Measurements from ENCODE around the gene SLIT3. TPM values are rescaled to one million over a fixed set of nuclear protein-coding genes. Genes with fewer than 3 reads are reported as not detected.
A peak's percentile ranks its signal among the peaks of the same experiment; 100 is the strongest.

SLIT3 gene
- total RNA-seq, 1 donor from 2014 or later = 0.22 TPM

DNA sequence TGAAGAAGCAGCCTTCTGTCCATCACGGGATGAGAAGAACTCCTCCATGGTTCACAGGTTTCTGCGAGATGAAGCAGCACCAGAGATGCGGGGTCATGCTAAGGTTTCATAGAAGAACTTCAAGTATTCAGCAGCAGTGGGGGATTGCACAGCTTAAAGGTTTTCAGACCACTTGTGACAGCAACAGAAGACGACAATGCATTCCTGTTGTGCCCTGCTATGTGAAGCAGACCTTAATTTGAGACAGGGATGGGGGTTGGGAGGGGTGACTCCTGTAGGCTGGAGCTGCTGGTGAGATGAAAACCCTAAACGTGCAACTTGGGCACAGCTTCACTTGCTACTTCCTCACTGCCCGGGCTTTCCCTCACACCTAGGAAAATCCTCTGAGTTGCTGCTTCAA lies 256.0 kb downstream of the SLIT3 start:
- H3K9me3 Mint-ChIP-seq = no peaks in the 10 kb centered on the region

DNA sequence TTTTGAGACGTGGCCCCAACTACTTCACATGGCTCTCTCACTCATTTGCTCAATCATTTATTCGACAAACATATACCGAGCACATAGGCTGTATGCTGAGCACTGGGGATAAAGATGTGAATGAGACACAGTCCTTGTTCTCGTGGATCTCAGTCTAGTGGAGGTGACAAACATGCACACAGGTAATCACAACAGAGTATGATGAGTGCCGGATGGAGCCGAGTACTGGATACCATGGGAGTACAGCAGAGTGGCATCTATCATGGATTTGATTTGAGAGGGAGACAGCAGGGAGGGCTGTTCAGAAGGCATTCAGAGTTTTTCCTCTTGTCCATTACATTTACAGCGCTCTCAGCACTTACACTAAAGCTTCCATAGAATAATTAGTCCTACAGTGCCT lies 259.8 kb downstream of the SLIT3 start:
- Histone ChIP-seq H2AFZ (replicated peaks) (no peak overlapping the region), H3K4me3 (no peak overlapping the region), H4K20me1 (ENCODE audit: low read depth) (no peaks in the 10 kb centered on the region), H3K9ac (no peak overlapping the region), H3K4me1 (peaks cover 29% of the 10 kb centered on the region), H3K27ac (no peak overlapping the region), H3K27me3 (no peaks in the 10 kb centered on the region), H3K36me3 (no peaks in the 10 kb centered on the region), H3K79me2 (ENCODE audit: low read depth) (no peaks in the 10 kb centered on the region), H3K4me2 (no peak overlapping the region), H3F3A (ENCODE audit: low read depth) (peaks cover 16% of the 10 kb centered on the region), H3K9me3 (ENCODE audit: low read depth) (no peaks in the 10 kb centered on the region)
- DNase-seq (ENCODE audit: low spot score) = no peak
- no peaks in the 10 kb centered on the region for H3K27me3 Mint-ChIP-seq (ENCODE audit: insufficient read depth, low read depth)
- peaks cover 1% of the 10 kb centered on the region for H3K36me3 Mint-ChIP-seq
- H3K9me3 Mint-ChIP-seq = no peaks in the 10 kb centered on the region
- TF ChIP-seq EZH2phosphoT487 (IDR thresholded peaks at IDR 0.05) (no peak), EZH2 (IDR thresholded peaks at IDR 0.05) (no peak)
- TF ChIP-seq, protein P1, sequence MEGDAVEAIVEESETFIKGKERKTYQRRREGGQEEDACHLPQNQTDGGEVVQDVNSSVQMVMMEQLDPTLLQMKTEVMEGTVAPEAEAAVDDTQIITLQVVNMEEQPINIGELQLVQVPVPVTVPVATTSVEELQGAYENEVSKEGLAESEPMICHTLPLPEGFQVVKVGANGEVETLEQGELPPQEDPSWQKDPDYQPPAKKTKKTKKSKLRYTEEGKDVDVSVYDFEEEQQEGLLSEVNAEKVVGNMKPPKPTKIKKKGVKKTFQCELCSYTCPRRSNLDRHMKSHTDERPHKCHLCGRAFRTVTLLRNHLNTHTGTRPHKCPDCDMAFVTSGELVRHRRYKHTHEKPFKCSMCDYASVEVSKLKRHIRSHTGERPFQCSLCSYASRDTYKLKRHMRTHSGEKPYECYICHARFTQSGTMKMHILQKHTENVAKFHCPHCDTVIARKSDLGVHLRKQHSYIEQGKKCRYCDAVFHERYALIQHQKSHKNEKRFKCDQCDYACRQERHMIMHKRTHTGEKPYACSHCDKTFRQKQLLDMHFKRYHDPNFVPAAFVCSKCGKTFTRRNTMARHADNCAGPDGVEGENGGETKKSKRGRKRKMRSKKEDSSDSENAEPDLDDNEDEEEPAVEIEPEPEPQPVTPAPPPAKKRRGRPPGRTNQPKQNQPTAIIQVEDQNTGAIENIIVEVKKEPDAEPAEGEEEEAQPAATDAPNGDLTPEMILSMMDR (IDR thresholded peaks at IDR 0.05) = no peak
- no peak overlapping the region for H3K27ac Mint-ChIP-seq
- no peak overlapping the region for H3K4me3 Mint-ChIP-seq
- H3K4me1 Mint-ChIP-seq = peaks cover 23% of the 10 kb centered on the region

More for the DNA sequence above, 256.0 kb downstream of the SLIT3 start:
- peak overlapping the region; percentile 38 for H3K27ac Mint-ChIP-seq
- H3K27me3 Mint-ChIP-seq (ENCODE audit: insufficient read depth, low read depth) = no peaks in the 10 kb centered on the region
- TF ChIP-seq EZH2 (IDR thresholded peaks at IDR 0.05) = no peak
- TF ChIP-seq EZH2phosphoT487 (IDR thresholded peaks at IDR 0.05) = no peak
- TF ChIP-seq, protein P1 (IDR thresholded peaks at IDR 0.05) = no peak
- no peak overlapping the region for H3K4me3 ChIP-seq
- no peaks in the 10 kb centered on the region for H3F3A ChIP-seq (ENCODE audit: low read depth)
- H3K9me3 ChIP-seq (ENCODE audit: low read depth) = no peaks in the 10 kb centered on the region
- H3K36me3 ChIP-seq = no peaks in the 10 kb centered on the region
- no peak overlapping the region for H3K27ac ChIP-seq
- peak overlapping the region; percentile 69 for H3K4me2 ChIP-seq
- peaks cover 15% of the 10 kb centered on the region for H3K4me1 ChIP-seq
- H3K4me1 Mint-ChIP-seq = peaks cover 11% of the 10 kb centered on the region
- no peak overlapping the region for H3K9ac ChIP-seq
- H3K36me3 Mint-ChIP-seq = peaks cover 1% of the 10 kb centered on the region
- H2AFZ ChIP-seq (replicated peaks) = peak overlapping the region; percentile 77
- no peak overlapping the region for H3K4me3 Mint-ChIP-seq
- no peaks in the 10 kb centered on the region for H3K27me3 ChIP-seq
- H4K20me1 ChIP-seq (ENCODE audit: low read depth) = no peaks in the 10 kb centered on the region
- DNase-seq (ENCODE audit: low spot score) = peak; percentile 56
- H3K79me2 ChIP-seq (ENCODE audit: low read depth) = no peaks in the 10 kb centered on the region

DNA sequence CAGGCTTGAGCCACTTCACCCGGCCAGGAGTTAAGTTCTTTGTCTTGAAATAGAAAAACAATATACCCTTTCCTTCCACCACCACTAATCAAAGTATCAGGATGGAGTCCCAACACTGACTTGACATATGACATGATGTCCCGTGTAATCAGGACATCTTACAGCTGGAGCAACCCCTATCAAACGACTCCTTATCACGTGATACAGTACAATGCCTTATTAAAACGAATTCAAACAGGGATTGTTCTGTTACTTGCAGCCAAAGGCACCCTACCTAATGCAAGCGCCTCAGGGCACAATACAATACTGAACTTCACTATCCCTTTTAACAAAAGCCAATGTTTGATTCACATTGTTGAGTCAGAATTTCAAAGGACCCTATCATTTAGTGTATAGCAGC lies 261.3 kb downstream of the SLIT3 start:
- Mint-ChIP-seq H3K27ac (no peak overlapping the region), H3K4me1 (peaks cover 33% of the 10 kb centered on the region), H3K9me3 (no peaks in the 10 kb centered on the region), H3K36me3 (peaks cover 1% of the 10 kb centered on the region), H3K27me3 (ENCODE audit: insufficient read depth, low read depth) (no peaks in the 10 kb centered on the region), H3K4me3 (peak overlapping the region; percentile 54)
- H3K4me1 ChIP-seq = peaks cover 26% of the 10 kb centered on the region
- H3K79me2 ChIP-seq (ENCODE audit: low read depth) = no peaks in the 10 kb centered on the region
- H3K9ac ChIP-seq = no peak overlapping the region
- H3K27me3 ChIP-seq = no peaks in the 10 kb centered on the region
- H3F3A ChIP-seq (ENCODE audit: low read depth) = peaks cover 19% of the 10 kb centered on the region
- H3K4me3 ChIP-seq = no peak overlapping the region
- H3K27ac ChIP-seq = no peak overlapping the region
- no peak for DNase-seq (ENCODE audit: low spot score)
- no peak overlapping the region for H2AFZ ChIP-seq (replicated peaks)
- no peaks in the 10 kb centered on the region for H3K36me3 ChIP-seq
- TF ChIP-seq EZH2phosphoT487 (IDR thresholded peaks at IDR 0.05) (no peak), EZH2 (IDR thresholded peaks at IDR 0.05) (no peak)
- TF ChIP-seq, protein P1 (IDR thresholded peaks at IDR 0.05) = no peak
- no peak overlapping the region for H3K4me2 ChIP-seq
- no peaks in the 10 kb centered on the region for H4K20me1 ChIP-seq (ENCODE audit: low read depth)
- no peaks in the 10 kb centered on the region for H3K9me3 ChIP-seq (ENCODE audit: low read depth)
